Measurements from ENCODE around the gene CLIC4.

DNA sequence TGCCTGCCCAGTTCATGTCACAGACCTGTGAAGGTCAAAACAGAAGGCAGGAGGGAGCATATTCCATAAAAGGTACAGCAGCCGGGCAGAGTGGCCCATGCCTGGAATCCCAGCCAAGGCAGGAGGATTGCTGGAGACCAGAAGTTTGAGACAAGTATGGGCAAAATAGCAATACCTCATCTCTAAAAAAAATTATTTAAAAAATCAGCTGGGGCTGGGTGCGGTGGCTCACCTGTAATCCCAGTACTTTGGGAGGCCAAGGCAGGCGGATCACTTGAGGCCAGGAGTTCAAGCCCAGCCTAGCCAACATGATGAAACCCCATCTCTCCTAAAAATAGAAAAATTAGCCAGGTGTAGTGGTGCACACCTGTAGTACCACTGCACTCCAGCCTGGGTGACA, 120.3 kb downstream of the CLIC4 start:
- TF ChIP-seq, protein P1, sequence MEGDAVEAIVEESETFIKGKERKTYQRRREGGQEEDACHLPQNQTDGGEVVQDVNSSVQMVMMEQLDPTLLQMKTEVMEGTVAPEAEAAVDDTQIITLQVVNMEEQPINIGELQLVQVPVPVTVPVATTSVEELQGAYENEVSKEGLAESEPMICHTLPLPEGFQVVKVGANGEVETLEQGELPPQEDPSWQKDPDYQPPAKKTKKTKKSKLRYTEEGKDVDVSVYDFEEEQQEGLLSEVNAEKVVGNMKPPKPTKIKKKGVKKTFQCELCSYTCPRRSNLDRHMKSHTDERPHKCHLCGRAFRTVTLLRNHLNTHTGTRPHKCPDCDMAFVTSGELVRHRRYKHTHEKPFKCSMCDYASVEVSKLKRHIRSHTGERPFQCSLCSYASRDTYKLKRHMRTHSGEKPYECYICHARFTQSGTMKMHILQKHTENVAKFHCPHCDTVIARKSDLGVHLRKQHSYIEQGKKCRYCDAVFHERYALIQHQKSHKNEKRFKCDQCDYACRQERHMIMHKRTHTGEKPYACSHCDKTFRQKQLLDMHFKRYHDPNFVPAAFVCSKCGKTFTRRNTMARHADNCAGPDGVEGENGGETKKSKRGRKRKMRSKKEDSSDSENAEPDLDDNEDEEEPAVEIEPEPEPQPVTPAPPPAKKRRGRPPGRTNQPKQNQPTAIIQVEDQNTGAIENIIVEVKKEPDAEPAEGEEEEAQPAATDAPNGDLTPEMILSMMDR (IDR thresholded peaks at IDR 0.05; ENCODE audit: insufficient read depth, low read depth, low read length), result no peak
- TF ChIP-seq EZH2 (IDR thresholded peaks at IDR 0.05; ENCODE audit: insufficient read depth, low read length), result no peak

Measured in astrocyte (in vitro differentiated cells and primary cell).